HepG2 (cell line): Measurements from ENCODE around the gene MCM8. TPM values are rescaled to one million over a fixed set of nuclear protein-coding genes. Genes with fewer than 3 reads are reported as not detected.
A peak's percentile ranks its signal among the peaks of the same experiment; 100 is the strongest.

Experiments
- ATAC-seq: fragments of 200-7000 bp; cut with Tn5 transposase; 3 replicates; pipeline ENCODE4 v1.9.1; 2020; ENCODE audit warnings: mild to moderate bottlenecking, moderate library complexity
- BruUV-seq: library from RNA; stranded (reverse); fragments of 400-500 nt; replicated peaks from 2 replicates; lab custom pipeline; 2021; lab: Mats Ljungman, UMichigan
- CTCF ChIA-PET: fragments of 300-600 bp; formaldehyde crosslinking; extraction: SDS; loops from one replicate; lab custom pipeline; 2021; ENCODE audit warnings: low total read pairs, inconsistent platforms, low intra/inter-chr PET ratio; lab: Yijun Ruan, JAX
- POLR2A ChIA-PET: fragments of 350-600 bp; sonication (Branson Sonifier 250); formaldehyde crosslinking; loops from one replicate; lab custom pipeline; 2020; ENCODE audit warnings: antibody characterized with exemption, inconsistent platforms; lab: Yijun Ruan, JAX
- DNase-seq: peaks from one replicate; pipeline ENCODE4 v3.0.0-alpha.2; 2015; ENCODE audit warnings: low spot score
- FAIRE-seq: peaks from 3 replicates; lab custom pipeline; 2011; peaks lifted over from hg19 to GRCh38; lab: Jason Lieb, UNC
- H2AFZ ChIP-seq: one replicate; pipeline ENCODE4 v1.6.1; 2011; ENCODE audit warnings: low read length, inconsistent platforms
- H3K27ac ChIP-seq: fragments of 300-600 bp; 3 replicates; pipeline ENCODE4 v1.8.0; 2011; ENCODE audit warnings: mixed run types, mild to moderate bottlenecking, mixed read lengths, low read length, inconsistent platforms; ENCODE audit not compliant: insufficient read depth; ENCODE audit errors: extremely low read length
- H3K27me3 ChIP-seq, 2 experiments: fragments of 200-600 bp in 1 of 2; 2 replicates in 1 of 2; 3 replicates in 1 of 2; pipeline versions ENCODE4 v1.6.0 to v1.8.0; 2011; ENCODE audit warnings: low read length in 2 of 2, mild to moderate bottlenecking in 2 of 2, moderate library complexity in 2 of 2, inconsistent platforms in 1 of 2; ENCODE audit not compliant: insufficient read depth in 2 of 2, control insufficient read depth in 1 of 2
- H3K36me3 ChIP-seq, 2 experiments: fragments of 200-600 bp in 1 of 2; replicated peaks in 1 of 2; 2 replicates in 1 of 2; 3 replicates in 1 of 2; pipeline versions ENCODE4 v1.5.1 to v1.8.0; 2011; ENCODE audit warnings: low read length in 2 of 2, inconsistent platforms in 1 of 2; ENCODE audit not compliant: insufficient read depth in 2 of 2, control insufficient read depth in 1 of 2
- H3K4me1 ChIP-seq: 2 replicates; pipeline ENCODE4 v1.5.1; 2012; ENCODE audit warnings: low read length, inconsistent platforms; ENCODE audit not compliant: insufficient read depth
- H3K4me2 ChIP-seq: 2 replicates; pipeline ENCODE4 v1.6.0; 2011; ENCODE audit warnings: low read depth, low read length, inconsistent platforms
- H3K4me3 ChIP-seq, 3 experiments: fragments of 200-600 bp in 1 of 3; sonication (generic), shearing (Covaris generic) in 1 of 3; replicated peaks in 1 of 3; 2 replicates each; pipeline ENCODE4 v1.5.1; 2011 to 2016; ENCODE audit warnings: low read length in 3 of 3, inconsistent platforms in 2 of 3, low read depth in 2 of 3, mild to moderate bottlenecking in 2 of 3, control low read depth in 1 of 3, mixed read lengths in 1 of 3; ENCODE audit not compliant: insufficient read depth in 1 of 3
- H3K79me2 ChIP-seq: one replicate; pipeline ENCODE4 v1.6.1; 2011; ENCODE audit warnings: low read length, inconsistent platforms; ENCODE audit not compliant: insufficient read depth
- H3K9ac ChIP-seq: 2 replicates; pipeline ENCODE4 v1.6.0; 2011; ENCODE audit warnings: mild to moderate bottlenecking, low read depth, low read length, inconsistent platforms; ENCODE audit not compliant: insufficient read depth
- H3K9me3 ChIP-seq: 2 replicates; pipeline ENCODE4 v1.5.1; 2012; ENCODE audit warnings: mild to moderate bottlenecking, low read length
- H4K20me1 ChIP-seq: 2 replicates; pipeline ENCODE4 v1.6.0; 2011; ENCODE audit warnings: inconsistent platforms, mild to moderate bottlenecking, low read length, moderate library complexity; ENCODE audit not compliant: insufficient read depth
- ETV5 ChIP-seq: IDR thresholded peaks from 2 replicates; pipeline ENCODE4 v1.6.1; 2018; ENCODE audit warnings: missing biosample characterization, missing genetic modification reagents, inconsistent platforms, borderline replicate concordance
- ZBTB40 ChIP-seq, 2 experiments: fragments of 450-650 bp in 1 of 2; sonication (generic) in 1 of 2; formaldehyde crosslinking in 1 of 2; IDR thresholded peaks; 2 replicates each; pipeline versions ENCODE4 v1.6.1 to v1.8.0; 2016 to 2022; ENCODE audit warnings: antibody characterized with exemption in 1 of 2, mild to moderate bottlenecking in 1 of 2, missing genetic modification reagents in 1 of 2
- WGBS: methylation state at CpG from one replicate; pipeline ENCODE4 v1.1.6; 2017; ENCODE audit warnings: low lambda C conversion rate; 5-methylcytosine and 5-hydroxymethylcytosine counted together
- in situ Hi-C: cut with HindIII; loops from 2 replicates; pipeline ENCODE4 v1.10.0; 2017; ENCODE audit warnings: low pct_unique_long_range_greater_than_20kb; ENCODE audit not compliant: extremely low pct_ligation_motif_present
- intact Hi-C: fragments of 100-400 bp; cut with micrococcal nuclease; formaldehyde crosslinking; loops from one replicate; pipeline ENCODE4 v1.10.0; 2022; ENCODE audit not compliant: unreplicated experiment
- polyA plus RNA-seq, 8 experiments: library from polyadenylated mRNA; depleted of rRNA in 3 of 8; stranded (reverse) in 7 of 8; unstranded in 1 of 8; fragments of >200 nt; fragmentation: Illumina TruSeq in 4 of 8; extraction: Trizol in 4 of 8; gene quantifications; 2 replicates each; pipeline versions ENCODE4 v1.2.1 to v1.2.3, GENCODE V29; 2011 to 2016; ENCODE audit warnings: low read depth in 4 of 8, missing spikeins in 1 of 8, mixed read lengths in 1 of 8; ENCODE audit not compliant: insufficient read depth in 1 of 8
- total RNA-seq, 5 experiments: library from RNA; depleted of rRNA; stranded (reverse); fragments of >200 nt; fragmentation: Illumina TruSeq; extraction: Trizol; gene quantifications; 2 replicates each; pipeline ENCODE4 v1.2.3, GENCODE V29; 2016; ENCODE audit warnings: low read depth in 1 of 5

The MCM8 gene
- total and polyA plus RNA-seq, 2 of the 13 experiments (the other 11 are each of a cell fraction or from before 2014, with no cell fraction given): 11.5 to 59.3 TPM

DNA sequence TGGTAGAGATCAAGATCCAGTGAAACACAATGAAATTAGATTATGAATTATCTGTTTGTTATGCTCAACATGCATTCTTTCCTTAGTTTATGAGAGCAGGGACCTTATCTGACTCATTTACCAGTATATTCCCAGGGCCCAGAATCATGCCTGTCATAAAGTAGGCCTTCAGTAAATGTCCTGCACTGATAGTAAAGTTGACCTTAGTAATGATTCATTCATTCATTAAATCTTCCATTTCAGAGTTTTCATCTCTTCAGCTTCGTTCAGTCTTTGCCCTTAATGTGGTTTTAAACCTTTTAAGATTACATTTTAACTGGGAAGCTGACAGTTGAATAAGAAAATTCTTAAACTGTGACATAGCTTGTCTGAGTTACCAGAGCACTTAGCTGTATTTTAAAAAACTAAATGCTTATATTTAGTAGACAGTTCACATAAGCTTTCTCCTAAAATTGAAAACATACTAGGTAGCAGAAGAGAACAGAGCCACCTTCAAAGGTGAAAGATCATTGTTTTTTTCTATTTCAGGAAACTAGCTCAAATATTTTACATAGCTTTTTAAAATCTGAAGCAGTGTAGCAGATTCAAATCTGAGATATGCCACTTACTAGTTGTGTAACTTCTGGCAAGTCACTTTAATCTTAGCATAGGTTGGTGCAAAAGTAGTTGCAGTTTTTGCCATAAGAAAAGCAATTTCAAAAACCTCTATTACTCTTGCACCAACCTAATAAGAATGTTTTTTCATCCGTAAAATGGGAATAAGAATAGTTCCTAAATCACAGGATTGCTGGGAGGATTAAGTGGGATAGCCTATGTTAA lies 41.4 kb downstream of the MCM8 start:
- ATAC-seq (no peak), FAIRE-seq (no peak)
- H3K4me2 ChIP-seq: no peak overlapping the region
- H3K9ac ChIP-seq: no peak overlapping the region
- BruUV-seq: no TSS peak
- H3K79me2 ChIP-seq: no peaks in the 10 kb centered on the region
- no peaks in the 10 kb centered on the region for H3K27me3 ChIP-seq
- H2AFZ ChIP-seq: no peak overlapping the region
- CTCF ChIA-PET: no interaction called here
- H4K20me1 ChIP-seq: no peaks in the 10 kb centered on the region
- POLR2A ChIA-PET: interaction anchor here (0.5 kb wide), 1 partner anchor 70 kb away, joined by 5 read pairs; no protein-coding TSS in a partner anchor
- 93% methylated on average over 2 of the region's 2 CpGs for WGBS
- TF ChIP-seq ZBTB40 (IDR thresholded peaks at IDR 0.05) (peak; percentile 56), ZBTB40 (CRISPR knock-in tag; IDR thresholded peaks at IDR 0.05) (no peak), ETV5 (CRISPR knock-in tag) (no peak)
- TF ChIP-seq, all 625 proteins: peak for 1
- Histone ChIP-seq H3K27ac (no peak overlapping the region), H3K4me3 (no peak overlapping the region), H3K9me3 (no peaks in the 10 kb centered on the region), H3K36me3 (peaks cover 14 to 70% of the 10 kb centered on the region in 2 experiments), H3K4me1 (no peaks in the 10 kb centered on the region)
- intact Hi-C loops (no loop called here), in situ Hi-C loops (no loop called here)
- no peak for DNase-seq
